Right lobe of liver (tissue), 6 donors: Measurements from ENCODE around the gene ZNF525. TPM values are rescaled to one million over a fixed set of nuclear protein-coding genes. Genes with fewer than 3 reads are reported as not detected.

ENCODE experiments used
- ATAC-seq, 4 donors: fragments of 200-7000 bp; cut with Tn5 transposase; one replicate each; pipeline ENCODE4 v1.9.1; 2020; ENCODE audit warnings: mild to moderate bottlenecking in 4 of 4, moderate library complexity in 4 of 4
- DNase-seq, 3 donors: peaks; one replicate each; pipeline ENCODE4 v3.0.0-alpha.2; 2020
- H3K27ac ChIP-seq, 3 donors: fragments of 200-600 bp; one replicate each; pipeline ENCODE4 v1.8.0; 2022
- H3K27me3 ChIP-seq, 2 donors: fragments of 200-600 bp; one replicate each; pipeline ENCODE4 v1.8.0; 2022
- H3K36me3 ChIP-seq, 4 donors: fragments of 200-600 bp; sonication (generic) in 1 of 4; one replicate each; pipeline versions ENCODE4 v1.5.1 to v1.8.0; 2017 to 2022; ENCODE audit warnings: control low read depth in 1 of 4
- H3K4me1 ChIP-seq, 4 donors: fragments of 200-600 bp; sonication (generic) in 1 of 4; one replicate each; pipeline versions ENCODE4 v1.5.1 to v1.8.0; 2017 to 2022; ENCODE audit warnings: control low read depth in 1 of 4
- H3K4me3 ChIP-seq, 3 donors: fragments of 200-600 bp; one replicate each; pipeline ENCODE4 v1.8.0; 2022
- H3K9me3 ChIP-seq, 4 donors: fragments of 200-600 bp; sonication (generic) in 1 of 4; one replicate each; pipeline versions ENCODE4 v1.5.1 to v1.8.0; 2017 to 2022; ENCODE audit warnings: control low read depth in 1 of 4
- POLR2A ChIP-seq: fragments of 450-650 bp; IDR thresholded peaks from one replicate; pipeline ENCODE4 v1.6.1; 2017; ENCODE audit warnings: antibody characterized with exemption, mild to moderate bottlenecking
- WGBS: methylation state at CpG from one replicate; pipeline ENCODE4 v1.1.6; 2018; ENCODE audit warnings: low coverage, low lambda C conversion rate; ENCODE audit not compliant: insufficient coverage; ENCODE audit errors: missing lambda C conversion rate; 5-methylcytosine and 5-hydroxymethylcytosine counted together
- intact Hi-C, 2 donors: fragments of 100-400 bp; cut with DNase I; formaldehyde crosslinking; loops; one replicate each; pipeline versions ENCODE4 v1.11.2 to v1.14.1; 2022
- small RNA-seq, 2 experiments: library from RNA; depleted of rRNA; stranded (forward); fragments of <200 nt; gene quantifications; one replicate each; pipeline ENCODE3, GENCODE V24; 2016
- total RNA-seq, 6 experiments: library from RNA; depleted of rRNA in 2 of 6; stranded (reverse); fragments of >200 nt in 2 of 6; fragmentation: NEBNext Ultra II Directional in 3 of 6; extraction: Animal tissue kit (Norgen Biotek cat#: 25700) in 3 of 6; gene quantifications; one replicate each; pipeline versions ENCODE4 v1.1.0 to v1.2.4, GENCODE V29; 2016 to 2023
- TF ChIP-seq, protein P1 (sequence below), 4 donors: fragments of 200-600 bp in 3 of 4; fragments of 450-650 bp in 1 of 4; IDR thresholded peaks; one replicate each; pipeline versions ENCODE4 v1.5.1 to v1.8.0; 2016 to 2022; ENCODE audit warnings: antibody characterized with exemption in 4 of 4, mild to moderate bottlenecking in 2 of 4
- donor health status: DM: no; HTN: yes; CAD: no.
- donor health status: DM: no; HTN: no; CAD: no.
- donor health status: DM: no; HTN: no; CAD: no.
- donor health status: DM: no; HTN: yes; CAD: no.
- donor health status: DM: no; HTN: yes; CAD: no.

Gene ZNF525
- total RNA-seq, 6 experiments from 2014 or later: 1.7 to 3.7 (median 2.2) TPM

DNA sequence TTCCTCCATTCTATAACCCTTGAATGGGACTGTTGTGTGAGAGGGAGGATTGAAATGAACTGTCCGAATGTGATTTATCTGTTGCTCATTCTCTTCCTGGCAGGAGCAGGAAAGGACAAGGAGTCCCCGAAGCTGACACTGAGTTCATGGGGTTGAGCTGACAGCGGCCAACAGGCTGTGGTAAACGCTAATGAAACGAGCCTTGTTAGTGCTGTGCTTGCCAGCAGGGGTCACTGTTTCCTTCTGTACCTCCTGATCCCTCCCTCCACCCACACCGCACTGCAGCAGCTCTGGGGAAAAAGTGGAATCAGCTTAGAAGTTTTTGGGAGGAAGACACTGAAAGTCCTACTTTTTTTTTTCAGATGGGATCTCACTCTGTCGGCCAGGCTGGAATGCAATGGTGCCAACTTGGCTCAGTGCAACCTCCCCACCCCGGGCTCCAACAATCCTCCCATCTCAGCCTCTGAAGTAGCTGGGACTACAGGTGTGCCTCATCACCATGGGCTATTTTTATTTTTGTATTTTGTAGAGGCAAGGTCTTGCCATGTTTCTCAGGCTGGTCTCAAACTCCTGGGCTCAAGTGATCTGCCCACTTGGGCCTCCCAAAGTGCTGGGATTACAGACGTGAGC is 59.6 kb downstream of the ZNF525 start:
- TF ChIP-seq, protein P1, sequence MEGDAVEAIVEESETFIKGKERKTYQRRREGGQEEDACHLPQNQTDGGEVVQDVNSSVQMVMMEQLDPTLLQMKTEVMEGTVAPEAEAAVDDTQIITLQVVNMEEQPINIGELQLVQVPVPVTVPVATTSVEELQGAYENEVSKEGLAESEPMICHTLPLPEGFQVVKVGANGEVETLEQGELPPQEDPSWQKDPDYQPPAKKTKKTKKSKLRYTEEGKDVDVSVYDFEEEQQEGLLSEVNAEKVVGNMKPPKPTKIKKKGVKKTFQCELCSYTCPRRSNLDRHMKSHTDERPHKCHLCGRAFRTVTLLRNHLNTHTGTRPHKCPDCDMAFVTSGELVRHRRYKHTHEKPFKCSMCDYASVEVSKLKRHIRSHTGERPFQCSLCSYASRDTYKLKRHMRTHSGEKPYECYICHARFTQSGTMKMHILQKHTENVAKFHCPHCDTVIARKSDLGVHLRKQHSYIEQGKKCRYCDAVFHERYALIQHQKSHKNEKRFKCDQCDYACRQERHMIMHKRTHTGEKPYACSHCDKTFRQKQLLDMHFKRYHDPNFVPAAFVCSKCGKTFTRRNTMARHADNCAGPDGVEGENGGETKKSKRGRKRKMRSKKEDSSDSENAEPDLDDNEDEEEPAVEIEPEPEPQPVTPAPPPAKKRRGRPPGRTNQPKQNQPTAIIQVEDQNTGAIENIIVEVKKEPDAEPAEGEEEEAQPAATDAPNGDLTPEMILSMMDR (IDR thresholded peaks at IDR 0.05): peak; percentile 53 to 72 (median 62)
- no peak for TF ChIP-seq POLR2A
- Histone ChIP-seq H3K27me3 (no peaks in the 10 kb centered on the region), H3K4me3 (no peak overlapping the region), H3K4me1 (no peaks in the 10 kb centered on the region), H3K9me3 (no peaks in the 10 kb centered on the region), H3K27ac (peak overlapping the region in 2 of 3 donors; percentile 17 to 21), H3K36me3 (no peaks in the 10 kb centered on the region)
- WGBS: 44% methylated on average over 6 of the region's 9 CpGs
- DNase-seq: peak; percentile 57 to 64 (median 62)
- intact Hi-C loops: no loop called here
- peak; percentile 89 to 98 (median 93) for ATAC-seq

DNA sequence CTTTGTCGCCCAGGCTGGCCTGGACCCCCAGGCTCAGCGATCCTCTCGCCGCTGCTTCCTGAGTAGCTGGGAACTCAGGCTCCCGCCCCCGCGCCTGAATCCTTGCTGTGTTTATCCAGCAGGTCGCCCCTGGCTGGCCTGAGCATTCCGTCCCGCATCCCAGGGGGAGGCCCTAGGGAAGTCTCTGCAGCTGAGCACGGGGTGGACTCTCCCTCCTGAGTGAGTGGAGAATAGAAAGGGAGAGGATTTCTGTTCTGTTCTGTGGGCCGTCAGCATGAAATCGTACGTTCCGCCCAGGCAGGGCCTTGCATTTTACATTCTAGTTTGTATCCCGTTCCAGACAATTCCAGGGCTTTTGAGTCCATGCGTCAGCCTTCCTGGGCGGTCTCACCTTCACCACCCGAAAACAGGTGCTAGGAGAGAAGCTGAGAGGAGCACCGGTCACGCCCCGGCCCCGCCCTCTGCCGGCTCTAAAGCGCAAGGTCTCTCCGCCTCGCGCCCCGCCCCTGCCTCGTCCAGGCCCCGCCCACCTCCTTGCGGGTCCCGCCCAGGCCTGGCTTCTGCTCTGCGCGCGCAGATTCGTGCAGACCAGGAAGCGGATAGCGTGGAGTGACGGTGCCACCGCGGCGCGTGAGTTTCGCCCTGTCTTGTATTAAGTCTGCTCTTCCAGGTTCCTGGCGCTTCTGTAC is 66.0 kb downstream of the ZNF525 start, which contains the start of gene ZNF761:
TSS of gene ZNF761 (plus strand) at position 586 of the 689 bp plus-strand sequence. CDS start 15,285 bp downstream, outside the sequence.
- H3K9me3 ChIP-seq: no peaks in the 10 kb centered on the region
- ATAC-seq (peak; percentile 100), DNase-seq (peak; percentile 97 to 98 (median 98))
- H3K36me3 ChIP-seq: no peaks in the 10 kb centered on the region
- peak within 1 kb of the TSS; percentile 57 to 63 (median 62) for H3K4me3 ChIP-seq
- WGBS: 2% methylated on average over 34 of the region's 46 CpGs
- H3K4me1 ChIP-seq: no peaks in the 10 kb centered on the region
- intact Hi-C loops: no loop called here
- H3K27ac ChIP-seq: peak within 1 kb of the TSS; percentile 56 to 89 (median 88)
- H3K27me3 ChIP-seq: no peaks in the 10 kb centered on the region
- TF ChIP-seq POLR2A: peak; percentile 73
- TF ChIP-seq, protein P1 (IDR thresholded peaks at IDR 0.05): peak; percentile 16 to 40 (median 34)

DNA sequence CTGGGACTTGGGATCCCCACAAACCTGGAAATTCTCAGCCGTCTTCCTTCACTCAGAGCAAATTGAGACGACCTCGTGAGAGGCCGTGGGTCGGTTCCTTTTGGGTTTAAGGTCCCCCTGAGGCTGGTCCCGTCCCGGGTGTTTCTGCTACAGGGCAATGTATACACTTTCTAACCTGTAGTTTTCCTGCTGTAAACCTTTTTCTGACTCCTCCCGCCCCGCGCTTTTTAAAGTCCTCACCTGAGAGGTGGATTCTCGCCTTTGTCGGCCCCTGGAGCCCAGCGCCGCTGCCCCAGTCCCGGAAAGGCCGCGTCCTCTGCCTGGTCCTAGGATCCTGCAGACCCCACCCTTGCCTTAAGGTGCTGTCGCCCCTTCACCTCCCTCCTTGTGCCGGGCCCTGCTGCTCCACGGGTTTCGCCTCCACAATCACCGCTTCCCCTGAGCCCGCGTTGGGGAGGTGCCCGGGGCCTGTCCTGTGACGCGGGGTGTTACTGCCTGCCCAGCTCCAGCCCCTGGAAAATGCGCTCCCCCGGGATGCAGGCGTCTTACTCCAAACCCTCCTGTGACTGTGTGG is 66.7 kb downstream of the ZNF525 start:
- peak; percentile 34 to 55 (median 46) for DNase-seq
- under 1% methylated on average over 30 of the region's 30 CpGs for WGBS

More for the DNA sequence above, 66.7 kb downstream of the ZNF525 start:
- TF ChIP-seq POLR2A: no peak
- TF ChIP-seq, protein P1 (IDR thresholded peaks at IDR 0.05): no peak
- Histone ChIP-seq H3K27ac (peak overlapping the region; percentile 56 to 89 (median 78)), H3K4me1 (no peaks in the 10 kb centered on the region), H3K4me3 (peak overlapping the region; percentile 57 to 63 (median 62)), H3K27me3 (no peaks in the 10 kb centered on the region), H3K9me3 (no peaks in the 10 kb centered on the region), H3K36me3 (no peaks in the 10 kb centered on the region)
- intact Hi-C loops: no loop called here
- ATAC-seq: peak; percentile 11 to 29 (median 18)

Small RNA genes within 50 kb of the gene (small RNA-seq; reads per million reads assigned to genes)
- 0 reads per million in 2 experiments for gene RPL39P36

Other genes with a start within 250 kb of the ZNF525 start
- gene ZNF415, start 232.8 kb upstream of the ZNF525 start, total RNA-seq: 1 to 10 TPM in 1 of 6 experiments, under 1 TPM in 5; 0.12 to 1.3 (median 0.47) TPM
- gene ZNF347, start 206.7 kb upstream of the ZNF525 start, total RNA-seq: 1 to 10 TPM in 5 of 6 experiments, under 1 TPM in 1; 0.70 to 4.2 (median 2.0) TPM
- under 1 TPM in 5 of 6 experiments, not detected in 1; 0.09 to 0.47 (median 0.32) TPM for gene ZNF665, start 172.3 kb upstream of the ZNF525 start, total RNA-seq
- gene ZNF677, start 110.8 kb upstream of the ZNF525 start, total RNA-seq: 1 to 10 TPM in 3 of 6 experiments, under 1 TPM in 3; 0.25 to 2.0 (median 1.1) TPM
- not detected for gene VN1R2, start 107.4 kb upstream of the ZNF525 start, total RNA-seq
- not detected for gene VN1R4, start 98.0 kb upstream of the ZNF525 start, total RNA-seq
- gene ZNF845, start 32.0 kb upstream of the ZNF525 start, total RNA-seq: 1 to 10 TPM in 4 of 6 experiments, under 1 TPM in 2; 0.86 to 3.0 (median 1.4) TPM
- gene ZNF765, start 29.4 kb downstream of the ZNF525 start, total RNA-seq: 1 to 10 TPM; 2.2 to 7.7 (median 3.8) TPM
- gene ZNF761, start 66.3 kb downstream of the ZNF525 start, total RNA-seq: 1 to 10 TPM; 2.6 to 4.2 (median 3.4) TPM
- gene ZNF813, start 102.0 kb downstream of the ZNF525 start, total RNA-seq: 1 to 10 TPM in 4 of 6 experiments, under 1 TPM in 2; 0.74 to 1.6 (median 1.1) TPM
- gene ZNF331, start 172.4 kb downstream of the ZNF525 start, total RNA-seq: 1 to 10 TPM; 2.0 to 5.8 (median 3.5) TPM